Smooth muscle cell of the brain vasculature (primary cell): ENCODE data around the gene ESD.

Experiments used
- DNase-seq: peaks from one replicate; pipeline ENCODE4 v3.0.0-alpha.2; 2012; ENCODE audit warnings: low read depth, low spot score

Gene ESD

GRCh38 chr13:46745706-46746105 lies 51.3 kb downstream of the ESD start:
- DNase-seq, result no peak

- no peak for DNase-seq
Measured at GRCh38 chr13:46745062-46745461, 51.9 kb downstream of the ESD start.

GRCh38 chr13:46743191-46743590 lies 53.8 kb downstream of the ESD start:
- no peak for DNase-seq

- DNase-seq, result no peak
Measured at GRCh38 chr13:46739447-46740098, 57.4 kb downstream of the ESD start.

GRCh38 chr13:46738766-46739165 lies 58.2 kb downstream of the ESD start:
- DNase-seq, result no peak

GRCh38 chr13:46738055-46738454 lies 58.9 kb downstream of the ESD start:
- DNase-seq, result no peak

GRCh38 chr13:46736541-46737310 lies 60.2 kb downstream of the ESD start:
- DNase-seq, result no peak

- no peak for DNase-seq
Measured at GRCh38 chr13:46735425-46735824, 61.5 kb downstream of the ESD start.

GRCh38 chr13:46731535-46731934 lies 65.4 kb downstream of the ESD start:
- no peak for DNase-seq

- DNase-seq, result no peak
Measured at GRCh38 chr13:46728777-46729176, 68.2 kb downstream of the ESD start.

GRCh38 chr13:46726347-46726746 lies 70.6 kb downstream of the ESD start:
- DNase-seq, result no peak
